Stimulated activated CD4-positive, alpha-beta T cell treated with anti-CD3 and anti-CD28 coated beads, TNF-alpha, amount 100 ng/mL, for 24 hours (primary cell): ENCODE measurements around the gene IER5L.
"Not testable (repeated sequence)": the region's sequence is repeated elsewhere in the genome, so short reads cannot be mapped to it uniquely, and the experiment has no call there.

Experiments
- DNase-seq, 3 experiments: peaks; one replicate each; pipeline ENCODE4 v3.0.0-alpha.2; 2020; ENCODE audit warnings: low read depth in 3 of 3

The IER5L gene

DNA sequence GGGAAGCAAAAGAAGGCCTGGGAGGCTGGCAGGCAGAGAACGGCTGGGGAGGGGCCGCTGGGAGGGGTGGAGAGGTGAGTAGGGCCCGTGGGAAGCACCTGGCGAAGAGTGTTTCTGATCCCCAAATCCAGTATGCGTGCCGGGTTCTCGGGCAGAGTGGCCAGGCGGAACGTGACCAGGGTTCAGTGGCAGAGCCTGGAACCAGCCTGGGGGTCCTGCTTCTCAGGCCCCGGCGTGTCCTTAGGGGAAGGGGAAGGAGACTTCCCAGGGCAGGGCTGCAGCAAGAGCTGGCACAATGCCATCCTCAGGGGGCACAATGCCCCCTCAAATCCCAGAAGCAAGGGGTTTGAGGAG is 25.5 kb upstream of the IER5L start:
- DNase-seq, result no peak

DNA sequence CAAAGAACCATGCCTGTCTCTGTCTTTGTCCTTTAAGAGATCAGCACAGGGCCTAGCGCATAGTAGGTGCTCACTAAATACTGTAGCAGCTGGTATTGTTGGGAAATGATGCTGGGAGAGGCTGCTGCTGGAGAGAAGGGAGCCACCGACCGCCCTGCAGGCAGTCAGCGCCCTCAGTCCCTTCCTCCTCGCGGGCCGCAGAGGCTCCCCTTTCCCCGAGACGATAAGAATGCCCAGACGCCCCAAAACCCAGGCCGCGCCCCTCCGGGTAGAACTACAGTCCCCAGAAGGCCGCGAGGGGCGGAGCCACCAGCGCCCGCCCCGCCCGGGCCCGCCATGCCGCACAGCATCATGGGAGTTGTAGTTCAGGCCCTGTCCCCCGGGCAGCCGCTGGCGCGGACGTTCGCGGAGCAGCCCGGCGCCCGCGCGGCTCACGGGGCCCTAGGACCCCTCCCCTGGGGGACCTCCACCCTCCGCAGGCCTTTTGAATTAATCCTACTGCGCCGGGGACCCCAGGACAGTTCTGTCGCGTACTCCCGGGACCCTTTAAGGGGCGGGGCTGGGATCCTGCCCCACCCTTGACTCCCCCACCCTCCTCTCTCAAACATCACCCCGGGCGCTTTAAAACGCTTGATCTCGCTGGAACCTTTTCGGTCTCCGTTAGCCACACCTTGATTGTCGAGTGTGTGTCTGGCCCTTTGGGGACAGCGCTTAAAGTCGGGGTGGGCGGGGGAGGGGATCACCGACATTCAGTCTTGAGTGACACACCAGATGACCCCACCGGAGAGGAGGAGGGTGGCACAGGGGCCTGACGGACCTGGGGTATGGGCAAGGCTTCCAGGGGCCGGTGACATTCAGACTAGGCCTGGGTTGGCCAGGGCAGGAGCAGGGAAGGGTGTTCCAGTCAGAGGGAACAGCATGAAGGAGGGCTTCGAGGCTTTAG is 24.8 kb upstream of the IER5L start:
- peak; percentile 77 to 89 (median 88) for DNase-seq

DNA sequence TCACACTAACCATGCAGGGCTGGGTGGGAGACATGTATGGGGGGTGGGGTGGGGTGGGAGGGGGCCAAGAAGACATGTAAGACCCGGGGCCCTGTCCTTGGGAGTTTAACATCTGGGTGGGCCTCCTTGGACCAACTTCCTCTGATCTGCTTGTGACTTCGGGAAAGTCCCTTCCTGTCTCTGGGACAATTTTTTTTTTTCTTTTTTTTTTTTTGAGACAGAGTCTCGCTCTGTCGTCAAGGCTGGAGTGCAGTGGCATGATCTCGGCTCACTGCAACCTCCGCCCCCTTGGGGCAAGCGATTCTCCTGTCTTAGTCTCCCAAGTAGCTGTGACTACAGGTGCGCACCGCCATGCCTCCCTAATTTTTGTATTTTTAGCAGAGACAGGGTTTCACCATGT is 23.8 kb upstream of the IER5L start:
- DNase-seq, result no peak

DNA sequence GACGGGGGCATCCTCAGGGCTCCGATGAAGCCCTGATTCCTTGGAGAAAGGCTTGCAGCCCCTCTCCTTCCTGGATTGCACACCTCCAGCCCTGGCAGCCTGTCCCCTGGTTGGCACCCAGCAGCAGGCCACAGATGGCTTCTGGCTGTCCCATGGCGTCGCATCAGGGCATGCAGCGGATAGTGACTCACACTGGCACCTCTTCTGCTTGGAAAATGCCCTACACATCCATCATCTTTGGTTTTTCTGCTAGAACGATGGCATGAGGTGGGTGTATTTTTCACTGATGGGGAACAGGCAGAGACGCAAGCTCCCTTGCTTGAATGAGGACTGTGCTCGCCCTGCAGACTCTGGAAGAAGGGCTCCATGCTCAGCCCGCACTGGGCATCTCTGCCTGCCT is 23.2 kb upstream of the IER5L start:
- DNase-seq, result no peak

DNA sequence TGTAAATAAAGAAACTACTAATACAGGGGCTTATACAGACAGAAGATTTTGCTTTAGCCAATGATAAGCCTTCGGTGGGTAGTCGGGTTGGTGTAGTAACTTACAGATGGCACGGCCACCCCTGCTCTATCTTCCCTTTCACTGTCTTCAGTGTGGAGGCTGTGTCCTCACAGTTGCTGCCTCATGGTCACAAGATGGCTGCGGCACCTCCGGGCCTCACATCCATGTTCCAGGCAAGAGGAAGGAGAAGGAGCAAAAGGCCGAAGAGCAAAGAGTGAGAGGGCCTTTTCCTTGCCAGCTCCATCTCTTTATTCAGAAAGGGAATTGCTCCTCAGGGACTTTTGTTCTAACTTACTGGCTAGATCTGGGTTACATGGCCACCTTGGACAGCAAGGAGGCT is 22.2 kb upstream of the IER5L start:
- no peak for DNase-seq

DNA sequence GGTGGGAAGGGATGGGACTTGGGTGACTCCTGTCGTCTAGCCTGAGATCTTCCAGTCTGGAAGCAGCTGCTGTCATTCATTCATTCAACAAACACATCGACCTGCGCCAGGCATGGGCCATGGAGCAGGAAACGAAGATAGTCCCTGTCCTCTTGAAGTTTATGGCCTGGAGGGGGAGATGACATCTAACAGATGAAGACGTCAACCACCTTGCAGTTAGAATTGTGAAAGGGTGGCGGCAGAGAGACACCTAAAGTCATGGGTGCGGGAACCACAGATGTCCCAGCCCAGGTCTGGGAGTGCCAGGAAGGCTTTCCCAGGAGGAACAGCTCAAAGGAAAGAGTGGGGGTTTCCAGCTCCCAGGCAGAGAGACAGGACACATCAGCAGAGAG is 21.0 kb upstream of the IER5L start:
- DNase-seq, result no peak

DNA sequence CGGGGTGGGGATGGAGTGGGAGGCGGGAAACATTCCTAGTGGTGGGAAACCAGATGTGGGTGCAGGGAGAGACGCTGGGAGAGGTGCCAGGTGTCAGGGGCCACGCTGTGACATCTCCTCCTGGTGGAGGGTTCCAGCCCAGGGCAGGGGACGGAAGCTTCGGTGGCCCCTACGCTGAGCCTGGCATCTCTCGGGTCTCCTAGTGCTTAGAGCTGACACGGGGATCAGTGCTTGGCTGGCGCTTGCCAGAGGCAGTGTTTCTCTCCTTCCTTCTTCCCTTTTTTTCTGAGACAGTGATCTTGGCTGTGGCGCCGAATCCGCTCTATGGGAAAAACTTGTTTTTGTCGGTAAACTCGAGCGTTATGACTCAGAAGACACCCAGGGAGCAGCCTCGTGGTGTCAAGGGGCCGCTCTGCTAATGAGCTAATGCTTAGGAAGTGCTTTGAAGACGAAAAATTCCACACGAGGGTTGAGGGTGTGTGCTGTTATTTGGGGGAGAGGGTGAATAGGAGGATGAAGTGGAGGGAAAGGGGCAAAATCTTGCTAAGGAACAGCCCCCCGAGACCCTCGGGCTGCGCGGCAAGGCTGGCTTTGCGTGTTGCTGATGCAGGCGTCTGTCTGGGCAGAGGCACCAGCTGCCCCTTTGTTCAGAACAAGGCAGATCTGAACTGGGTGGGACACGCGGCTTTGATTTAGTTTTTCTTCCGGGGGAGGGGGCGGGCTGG is 20.4 kb upstream of the IER5L start:
- no peak for DNase-seq

DNA sequence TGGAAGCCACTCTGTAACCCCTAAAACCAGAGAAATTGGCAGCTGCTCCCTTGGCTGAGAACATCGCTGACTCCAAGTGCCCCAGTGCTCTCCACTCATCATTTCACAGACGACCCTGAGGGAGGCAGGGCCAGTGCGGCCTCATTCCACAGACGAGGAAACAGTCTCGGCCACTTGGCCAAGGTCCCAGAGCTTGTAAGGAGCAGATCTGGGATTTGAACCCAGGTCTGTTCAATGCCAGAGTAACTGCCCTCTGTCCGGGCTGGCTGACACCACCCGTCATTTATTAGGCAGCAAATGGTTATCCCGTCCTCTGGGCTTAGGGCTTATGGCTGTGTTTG is 19.9 kb upstream of the IER5L start:
- no peak for DNase-seq

DNA sequence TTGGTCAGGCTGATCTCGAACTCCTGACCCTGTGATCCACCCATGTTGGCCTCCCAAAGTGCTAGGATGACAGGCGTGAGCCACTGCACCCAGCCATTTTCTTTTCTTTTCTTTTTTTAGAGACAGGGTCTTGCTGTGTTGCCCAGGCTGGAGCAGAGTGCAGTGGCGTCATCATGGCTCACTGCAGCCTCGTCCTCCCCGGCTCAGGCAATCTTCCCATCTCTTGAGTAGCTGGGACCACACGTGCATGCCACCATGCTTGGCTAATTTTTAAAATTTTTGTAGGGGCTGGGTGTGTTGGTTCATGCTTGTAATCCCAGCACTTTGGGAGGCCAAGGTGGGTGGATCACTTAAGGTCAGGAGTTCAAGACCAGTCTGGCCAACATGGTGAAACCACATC is 19.0 kb upstream of the IER5L start:
- DNase-seq, result not testable (repeated sequence)

DNA sequence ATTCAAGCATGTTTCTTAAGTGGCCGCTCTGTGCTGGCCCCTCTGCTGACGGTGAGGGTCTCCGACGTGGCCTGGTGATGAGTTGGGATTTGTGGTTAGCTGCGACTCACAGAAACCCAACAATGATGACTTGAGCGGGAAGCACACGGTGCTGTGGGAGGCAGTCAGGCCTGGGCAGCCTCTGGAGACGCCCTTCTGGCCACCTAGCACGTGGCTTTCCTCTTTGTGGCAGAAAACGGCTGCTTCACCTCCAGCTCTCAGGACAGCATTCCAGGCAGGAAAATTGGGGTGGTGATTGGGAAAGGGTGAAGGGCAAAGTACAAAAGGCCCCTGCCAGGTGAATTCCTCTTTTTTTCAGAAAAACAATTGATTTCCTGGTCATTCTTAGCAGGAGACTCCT is 17.5 kb upstream of the IER5L start:
- DNase-seq, result no peak

DNA sequence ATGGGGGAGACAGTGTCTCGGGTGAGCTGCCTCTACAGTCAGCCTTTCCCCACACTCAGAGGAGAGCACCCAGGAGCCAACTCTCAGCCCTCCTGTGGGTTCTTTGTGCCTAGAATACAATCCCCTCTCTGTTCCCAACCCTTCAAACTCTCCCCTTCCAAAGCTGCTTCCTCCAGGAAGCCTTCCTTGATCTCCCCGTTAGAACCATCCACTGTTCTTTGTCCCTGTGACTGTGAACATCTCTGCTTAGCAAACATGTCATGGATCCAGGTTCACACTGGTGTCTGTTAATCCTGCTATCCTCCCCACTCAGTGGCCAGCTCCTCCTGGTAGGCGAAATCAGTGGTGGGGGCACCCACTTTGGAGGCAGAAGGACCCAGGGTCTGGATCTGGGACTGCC is 16.2 kb upstream of the IER5L start:
- DNase-seq, result no peak

DNA sequence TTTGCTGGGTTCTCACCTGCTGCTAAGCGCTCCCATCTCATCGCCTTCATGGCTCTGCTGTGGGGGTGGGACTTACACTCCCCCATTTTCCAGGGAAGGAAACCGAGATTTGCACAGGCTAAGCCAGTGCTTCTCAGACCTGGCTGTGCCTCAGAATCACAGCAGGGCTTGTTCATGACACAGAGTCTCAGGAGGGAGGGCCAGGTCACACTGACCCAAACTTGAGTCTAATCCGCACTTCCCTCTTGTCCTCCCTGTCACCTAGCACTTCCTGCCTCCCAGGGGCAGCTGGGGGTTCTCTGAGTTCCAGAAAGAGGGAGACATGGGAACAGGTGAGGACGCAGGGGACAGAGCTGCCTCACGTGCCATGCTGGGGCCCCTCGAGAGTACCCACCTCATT is 15.6 kb upstream of the IER5L start:
- no peak for DNase-seq

DNA sequence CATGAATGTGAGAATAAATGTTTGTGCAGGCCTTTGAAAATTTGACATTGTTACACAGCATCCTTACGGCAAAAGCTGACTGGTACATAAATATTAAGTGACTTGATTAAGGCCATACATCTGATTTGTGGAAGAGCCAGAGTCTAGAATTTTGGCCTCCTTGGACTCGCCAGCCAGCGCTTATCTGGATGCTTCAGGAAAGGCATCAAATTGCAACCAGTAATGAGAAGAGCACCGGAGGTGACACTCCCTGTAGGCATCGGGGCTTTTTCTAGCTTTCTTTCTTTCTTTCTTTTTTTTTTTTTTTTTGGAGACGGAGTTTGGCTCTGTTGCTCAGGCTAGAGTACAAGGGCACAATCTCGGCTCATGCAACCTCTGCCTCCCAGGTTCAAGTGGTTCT is 13.2 kb upstream of the IER5L start:
- no peak for DNase-seq

DNA sequence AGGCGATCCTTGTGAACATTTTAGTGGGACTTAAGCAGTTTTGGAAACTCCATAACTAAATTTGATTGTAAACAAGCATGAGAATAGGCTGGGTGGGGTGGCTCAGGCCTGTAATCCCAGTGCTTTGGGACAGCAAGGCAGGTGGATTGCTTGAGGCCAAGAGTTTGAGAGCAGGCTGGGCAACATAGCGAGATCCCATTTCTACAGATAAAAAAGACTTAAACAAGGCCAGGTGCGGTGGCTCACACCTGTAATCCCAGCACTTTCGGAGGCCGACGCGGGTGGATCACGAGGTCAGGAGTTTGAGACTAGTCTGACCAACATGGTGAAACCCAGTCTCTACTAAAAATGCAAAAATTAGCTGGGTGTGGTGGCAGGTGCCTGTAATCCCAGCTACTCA is 11.9 kb upstream of the IER5L start:
- not testable (repeated sequence) for DNase-seq

DNA sequence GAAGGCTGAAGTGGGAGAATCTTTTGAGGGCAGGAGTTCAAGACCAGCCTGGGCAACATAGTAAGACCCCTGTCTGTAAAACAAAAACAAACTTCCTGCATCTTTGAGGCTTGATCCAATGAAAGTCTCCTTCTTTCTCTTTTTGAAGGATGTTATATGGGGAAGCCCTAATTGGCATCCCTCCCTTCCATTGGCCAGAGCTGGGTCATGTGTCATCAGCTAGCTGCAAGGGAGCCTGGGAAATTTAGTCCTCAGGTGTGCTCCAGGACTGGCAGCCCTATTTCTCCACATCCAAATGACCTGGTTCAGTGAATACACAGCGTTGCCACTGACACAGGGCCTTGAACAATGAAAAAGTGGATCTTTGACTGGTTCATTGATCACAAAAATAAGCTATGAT is 9.0 kb upstream of the IER5L start:
- DNase-seq, result no peak

DNA sequence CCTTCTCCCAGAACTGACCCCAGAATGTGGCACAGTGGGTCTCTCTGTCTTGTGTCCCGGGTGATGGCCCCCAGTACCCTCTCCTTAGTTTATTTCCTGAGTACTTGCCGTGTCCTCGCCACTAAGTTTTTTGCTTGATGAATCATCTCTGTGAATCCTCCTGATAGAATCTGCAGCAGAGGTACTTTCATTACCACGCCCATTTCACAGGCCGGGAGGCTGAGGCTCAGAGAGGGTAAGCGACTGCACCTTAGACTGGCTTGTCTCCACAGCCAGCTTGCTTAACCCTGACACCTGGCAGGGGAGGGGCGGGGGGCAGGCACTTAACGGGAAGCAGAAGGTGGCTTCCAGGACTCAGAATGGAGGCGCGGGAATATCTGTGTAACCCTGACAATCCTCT is 7.9 kb upstream of the IER5L start:
- DNase-seq, result peak in 1 of 3 experiments; percentile 25

DNA sequence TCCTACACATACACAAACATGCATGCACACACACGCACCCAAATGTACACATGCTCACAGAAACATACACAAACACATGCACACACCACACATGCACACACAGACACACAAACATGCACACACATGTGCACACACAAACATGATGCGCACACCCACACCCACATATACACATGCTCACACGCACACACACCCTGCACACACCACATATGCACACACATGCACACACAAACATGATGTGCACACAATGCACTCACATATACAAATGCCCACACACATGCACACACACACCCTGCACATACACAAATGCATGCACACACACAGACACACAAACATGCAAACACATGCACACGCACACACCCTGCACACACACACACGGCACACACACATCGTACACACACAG is 7.3 kb upstream of the IER5L start:
- DNase-seq, result no peak

DNA sequence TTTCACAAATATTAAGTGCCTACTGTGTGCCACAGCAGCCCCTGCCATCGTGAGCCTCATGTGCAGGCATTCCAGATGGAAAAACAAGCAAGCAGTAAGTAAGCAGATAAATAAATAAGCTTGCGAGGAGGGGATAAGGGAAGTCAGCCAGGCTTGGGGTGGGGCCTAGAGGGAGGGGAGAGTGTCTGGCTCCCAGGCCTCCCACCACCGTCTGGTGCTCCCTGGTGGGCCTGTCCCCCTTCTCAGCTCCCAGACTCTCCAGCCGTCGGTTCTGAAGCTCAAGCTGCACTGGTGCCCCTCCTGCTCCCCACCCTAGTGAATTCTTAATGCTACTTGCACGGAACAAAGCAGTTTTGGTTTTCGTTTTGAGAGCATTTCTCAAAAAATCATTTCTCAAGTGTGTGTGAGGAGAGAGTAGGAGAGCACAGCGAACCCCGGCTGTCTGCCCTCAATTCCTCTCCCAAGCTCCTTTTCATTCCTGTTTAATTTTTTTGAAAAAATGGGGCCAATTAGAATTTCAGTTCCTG is 6.6 kb upstream of the IER5L start:
- DNase-seq, result no peak

DNA sequence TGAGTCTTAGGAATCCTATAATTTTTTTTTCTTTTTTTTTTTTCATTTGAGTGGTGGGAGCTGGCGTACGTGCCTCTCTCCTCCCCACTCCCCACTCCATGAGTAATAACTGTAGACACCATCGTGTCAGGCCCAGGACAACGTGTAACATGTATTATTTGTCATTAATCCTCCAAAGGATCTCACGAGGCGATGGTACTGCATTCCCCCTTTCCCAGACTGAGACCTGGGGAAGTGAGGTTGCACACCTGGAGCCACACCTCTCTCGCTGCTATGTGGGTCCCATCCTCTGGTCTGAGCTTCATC is 6.1 kb upstream of the IER5L start:
- no peak for DNase-seq

DNA sequence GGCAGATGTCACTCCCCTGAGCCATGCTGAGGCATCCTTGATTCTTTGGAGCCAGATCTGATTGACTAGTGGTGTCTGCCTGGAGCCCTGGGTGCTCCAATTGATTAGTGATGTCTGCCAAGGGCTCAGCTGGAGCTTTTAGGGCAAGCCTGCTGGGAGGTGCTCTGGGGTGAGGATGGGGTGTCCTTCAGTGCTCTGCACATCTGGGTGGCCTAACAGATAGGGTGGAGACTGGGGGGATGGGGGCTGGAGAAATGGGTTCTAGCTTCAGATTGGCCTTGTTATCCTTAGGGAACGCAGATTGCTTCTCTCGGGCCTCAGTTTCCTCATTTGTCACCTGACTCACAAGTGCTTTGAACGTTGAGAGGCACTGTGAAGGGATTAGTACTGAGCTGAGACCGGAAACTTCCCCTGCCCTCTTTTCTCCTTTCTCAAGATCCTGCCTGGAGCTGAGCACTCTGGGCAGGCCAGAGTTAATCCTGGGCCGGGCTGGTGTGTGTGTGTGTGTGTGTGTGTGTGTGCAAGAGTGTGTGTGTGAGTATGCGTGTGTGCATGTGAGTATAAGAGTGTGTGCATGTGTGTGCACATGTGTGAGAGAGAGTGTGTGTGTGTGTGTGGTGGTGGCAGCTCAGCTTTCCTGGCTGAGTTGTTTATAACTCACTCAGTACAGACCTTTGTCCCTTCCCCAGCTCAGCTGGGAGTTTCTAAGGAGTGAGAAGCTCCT is 5.6 kb upstream of the IER5L start:
- DNase-seq, result no peak

DNA sequence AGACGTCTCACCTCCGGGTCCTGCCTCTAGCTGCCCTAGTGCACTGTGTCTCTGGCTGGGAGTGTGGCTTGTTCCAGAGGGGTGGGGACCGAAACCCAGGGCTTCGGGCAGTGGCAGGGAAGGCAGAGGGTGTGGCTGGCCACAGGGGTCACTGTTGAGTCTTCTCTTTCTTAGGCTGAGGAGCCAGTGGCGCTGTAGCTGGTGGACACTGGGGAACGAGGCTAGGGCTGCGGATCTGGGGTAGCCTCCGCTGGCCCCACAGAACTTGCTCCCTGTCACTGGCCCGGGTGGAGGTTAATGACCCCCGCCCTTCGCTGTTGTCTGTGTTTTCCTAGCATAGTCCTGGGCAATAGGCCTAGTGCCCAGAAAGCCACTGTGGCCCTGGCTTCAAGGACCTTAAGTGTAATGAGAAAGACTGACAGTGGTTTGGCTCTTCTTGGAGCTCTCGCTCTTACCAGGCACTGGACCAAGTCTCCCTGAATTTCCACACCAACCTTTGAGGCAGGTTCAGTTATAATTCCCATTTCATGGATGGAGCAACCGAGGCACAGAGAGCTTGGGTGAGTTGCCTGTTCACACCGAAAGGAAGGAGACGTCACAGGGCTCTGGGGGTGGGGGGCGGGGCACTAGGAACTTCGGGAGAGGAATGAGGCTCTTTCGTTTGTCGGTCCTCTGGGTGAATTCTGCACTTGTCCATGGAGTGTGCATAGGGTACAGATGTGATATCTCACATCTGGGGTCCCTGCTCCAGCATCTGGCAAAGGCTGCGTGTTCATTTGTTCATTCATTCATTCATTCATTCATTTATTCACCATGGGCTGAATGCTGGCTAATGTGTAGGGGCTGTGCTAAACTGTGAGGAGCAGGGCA is 4.8 kb upstream of the IER5L start:
- DNase-seq, result no peak

DNA sequence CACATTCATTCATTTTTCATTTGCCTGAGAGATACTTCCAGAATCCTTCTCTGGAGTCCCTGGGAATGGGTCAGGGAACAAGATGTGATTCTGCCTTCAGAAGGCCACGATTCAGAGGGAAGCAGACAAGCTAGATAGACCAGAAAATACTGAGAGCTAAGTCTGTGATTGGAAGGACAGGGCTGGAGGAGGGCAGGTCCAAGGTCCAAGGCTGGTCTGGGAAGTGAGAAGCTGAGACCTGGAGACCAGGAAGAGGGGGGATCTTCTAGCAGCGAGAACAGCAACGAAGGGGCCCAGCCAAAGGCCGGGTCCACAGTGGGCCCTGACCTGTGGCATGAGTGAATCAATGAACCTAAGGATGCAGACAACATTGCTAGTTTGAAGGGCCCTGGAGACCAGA is 4.1 kb upstream of the IER5L start:
- DNase-seq, result no peak
